ENCODE measurements around the gene P3H2.

GRCh38 chr3:190036631-190037030 lies 84.1 kb downstream of the P3H2 start:
- TF ChIP-seq POLR2A (IDR thresholded peaks at IDR 0.05; ENCODE audit: low read depth, low read length) (no peak), POLR2AphosphoS5 (IDR thresholded peaks at IDR 0.05; ENCODE audit: low read depth, low read length) (no peak), PAX5 (IDR thresholded peaks at IDR 0.05; ENCODE audit: insufficient read depth, low read length, severe bottlenecking) (no peak), TAF1 (IDR thresholded peaks at IDR 0.05; ENCODE audit: low read depth, low read length) (no peak), SPI1 (IDR thresholded peaks at IDR 0.05; ENCODE audit: low read depth, low read length) (no peak)
